Adrenal gland (tissue), 5 donors: ENCODE results near the gene AGER.

ENCODE experiments used
- POLR2A ChIP-seq, 2 donors: fragments of 450-650 bp; IDR thresholded peaks; one replicate each; pipeline ENCODE4 v1.6.1; 2017; ENCODE audit warnings: antibody characterized with exemption in 2 of 2, mild to moderate bottlenecking in 2 of 2, moderate library complexity in 1 of 2
- TF ChIP-seq, protein P1 (sequence below), 6 experiments: fragments of 450-650 bp in 4 of 6; fragments of 200-600 bp in 2 of 6; sonication (generic) in 1 of 6; IDR thresholded peaks; 1 replicate in 5 of 6; 2 replicates in 1 of 6; pipeline versions ENCODE4 v1.5.1 to v1.8.0; 2016 to 2021; ENCODE audit warnings: antibody characterized with exemption in 6 of 6, mild to moderate bottlenecking in 2 of 6, moderate library complexity in 1 of 6
- donor health status: DM: no; HTN: no; CAD: no.

DNA sequence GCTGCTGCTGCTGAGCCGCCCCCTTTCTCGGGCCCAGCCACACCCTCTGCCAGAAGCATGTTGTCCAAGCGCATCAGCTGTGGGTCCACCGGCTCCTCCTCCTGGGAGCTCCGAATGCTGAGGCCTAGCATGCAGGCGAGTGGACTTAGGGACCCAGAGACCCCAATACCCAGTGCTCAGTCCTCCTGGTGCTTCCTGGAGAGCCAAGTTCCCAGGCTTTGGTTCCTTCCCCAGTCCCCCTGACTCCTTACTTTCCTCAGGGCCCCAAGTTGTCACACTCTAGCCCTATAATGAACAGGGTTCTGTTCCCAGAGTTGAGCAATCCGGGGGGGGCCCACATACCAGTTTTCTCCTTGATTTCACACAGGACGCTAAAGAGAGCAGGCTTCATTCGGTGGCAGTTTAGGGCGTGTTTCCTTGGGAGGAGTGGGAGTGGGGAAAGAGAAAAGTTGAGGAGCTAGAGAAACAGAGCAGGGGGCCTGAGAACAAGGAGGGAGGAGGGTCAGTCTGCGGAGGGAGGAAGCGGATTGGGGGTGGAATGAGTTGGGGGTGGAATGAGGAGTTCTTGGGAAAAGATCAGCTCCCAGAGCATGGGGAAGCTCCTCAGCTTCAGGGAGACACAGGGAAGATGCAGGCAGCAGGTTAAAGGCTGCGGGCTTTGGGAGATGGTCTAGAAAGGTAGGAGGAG is 4.5 kb upstream of the AGER start:
- TF ChIP-seq, protein P1, sequence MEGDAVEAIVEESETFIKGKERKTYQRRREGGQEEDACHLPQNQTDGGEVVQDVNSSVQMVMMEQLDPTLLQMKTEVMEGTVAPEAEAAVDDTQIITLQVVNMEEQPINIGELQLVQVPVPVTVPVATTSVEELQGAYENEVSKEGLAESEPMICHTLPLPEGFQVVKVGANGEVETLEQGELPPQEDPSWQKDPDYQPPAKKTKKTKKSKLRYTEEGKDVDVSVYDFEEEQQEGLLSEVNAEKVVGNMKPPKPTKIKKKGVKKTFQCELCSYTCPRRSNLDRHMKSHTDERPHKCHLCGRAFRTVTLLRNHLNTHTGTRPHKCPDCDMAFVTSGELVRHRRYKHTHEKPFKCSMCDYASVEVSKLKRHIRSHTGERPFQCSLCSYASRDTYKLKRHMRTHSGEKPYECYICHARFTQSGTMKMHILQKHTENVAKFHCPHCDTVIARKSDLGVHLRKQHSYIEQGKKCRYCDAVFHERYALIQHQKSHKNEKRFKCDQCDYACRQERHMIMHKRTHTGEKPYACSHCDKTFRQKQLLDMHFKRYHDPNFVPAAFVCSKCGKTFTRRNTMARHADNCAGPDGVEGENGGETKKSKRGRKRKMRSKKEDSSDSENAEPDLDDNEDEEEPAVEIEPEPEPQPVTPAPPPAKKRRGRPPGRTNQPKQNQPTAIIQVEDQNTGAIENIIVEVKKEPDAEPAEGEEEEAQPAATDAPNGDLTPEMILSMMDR (IDR thresholded peaks at IDR 0.05): no peak
- no peak for TF ChIP-seq POLR2A (IDR thresholded peaks at IDR 0.05)
